ENCODE results near the gene ISYNA1. TPM values are rescaled to one million over a fixed set of nuclear protein-coding genes. Genes with fewer than 3 reads are reported as not detected.
"Not testable (repeated sequence)": the region's sequence is repeated elsewhere in the genome, so short reads cannot be mapped to it uniquely, and the experiment has no call there.

The ISYNA1 gene
- total and polyA plus RNA-seq, 10 donors: 31.7 to 82.3 (median 45.4) TPM

- intact Hi-C loops (cut with DNase I; ENCODE audit: low total_unique reads): no loop called here
- peak in 10 of 11 experiments; percentile 17 to 70 (median 53) for TF ChIP-seq CTCF (IDR thresholded peaks at IDR 0.05 in 8 of 11, conservative IDR thresholded peaks at IDR 0.05 in 3 of 11)
- TF ChIP-seq POLR2AphosphoS5 (IDR thresholded peaks at IDR 0.05): peak in 2 of 3 donors; percentile 8 to 67
- TF ChIP-seq POLR2A (IDR thresholded peaks at IDR 0.05): no peak
- DNase-seq: peak; percentile 84
- 35 to 54% (median 37%) methylated on average over 10 of the region's 10 CpGs for WGBS, 5 donors
- peaks cover 0 to 21% (median 0%) of the 10 kb centered on the region in 7 donors for H3K27me3 ChIP-seq (replicated peaks in 1 of 7)
- H3K4me1 ChIP-seq: peaks cover 0 to 43% (median 20%) of the 10 kb centered on the region in 6 donors
- H3K27ac ChIP-seq: no peak overlapping the region
- H3K36me3 ChIP-seq: no peaks in the 10 kb centered on the region
- H3K4me3 ChIP-seq: no peak overlapping the region
- H3K9me3 ChIP-seq: no peaks in the 10 kb centered on the region
Observed at GRCh38 chr19:18408053-18408476, 29.9 kb downstream of the ISYNA1 start.

- 87 to 96% (median 93%) methylated on average over 9 of the region's 9 CpGs for WGBS, 5 donors
- H3K4me1 ChIP-seq: peaks cover 0 to 56% (median 27%) of the 10 kb centered on the region in 6 donors
- TF ChIP-seq POLR2AphosphoS5 (IDR thresholded peaks at IDR 0.05): no peak
- H3K36me3 ChIP-seq: no peaks in the 10 kb centered on the region
- no peak overlapping the region for H3K27ac ChIP-seq
- H3K27me3 ChIP-seq (replicated peaks in 1 of 7): peaks cover 0 to 9% (median 0%) of the 10 kb centered on the region in 7 donors
- H3K9me3 ChIP-seq: no peaks in the 10 kb centered on the region
- H3K4me3 ChIP-seq: no peak overlapping the region
- no peak for DNase-seq
- intact Hi-C loops (cut with DNase I; ENCODE audit: low total_unique reads): no loop called here
Observed at GRCh38 chr19:18406749-18407148, 31.2 kb downstream of the ISYNA1 start.

- H3K36me3 ChIP-seq; H3K27ac ChIP-seq; intact Hi-C loops (cut with DNase I; ENCODE audit: low total_unique reads); H3K9me3 ChIP-seq; H3K27me3 ChIP-seq (replicated peaks in 1 of 7); H3K4me3 ChIP-seq; DNase-seq: not testable (repeated sequence)
- 79 to 92% (median 89%) methylated on average over 11 of the region's 11 CpGs for WGBS, 5 donors
- H3K4me1 ChIP-seq: peaks cover 0 to 62% (median 33%) of the 10 kb centered on the region in 6 donors
Observed at GRCh38 chr19:18405754-18406153, 32.2 kb downstream of the ISYNA1 start.

- H3K9me3 ChIP-seq; H3K27me3 ChIP-seq (replicated peaks in 1 of 7); DNase-seq; intact Hi-C loops (cut with DNase I; ENCODE audit: low total_unique reads); H3K4me3 ChIP-seq; H3K36me3 ChIP-seq: not testable (repeated sequence)
- peaks cover 3 to 69% (median 39%) of the 10 kb centered on the region in 6 donors for H3K4me1 ChIP-seq
- WGBS, 5 donors: 44 to 68% (median 49%) methylated on average over 18 of the region's 18 CpGs
- H3K27ac ChIP-seq: peak overlapping the region in 7 of 8 donors; percentile 31 to 92 (median 51)
Observed at GRCh38 chr19:18402455-18403248, 35.3 kb downstream of the ISYNA1 start.

- peak overlapping the region in 7 of 8 donors; percentile 51 to 92 (median 65) for H3K27ac ChIP-seq
- peak overlapping the region in 1 of 8 donors; percentile 19 for H3K4me3 ChIP-seq
- no peaks in the 10 kb centered on the region for H3K9me3 ChIP-seq
- WGBS, 5 donors: 23 to 38% (median 29%) methylated on average over 7 of the region's 7 CpGs
- H3K36me3 ChIP-seq: no peaks in the 10 kb centered on the region
- TF ChIP-seq POLR2A (IDR thresholded peaks at IDR 0.05) (no peak), CTCF (IDR thresholded peaks at IDR 0.05 in 8 of 11, conservative IDR thresholded peaks at IDR 0.05 in 3 of 11) (peak in 8 of 11 experiments; percentile 12 to 54 (median 40)), POLR2AphosphoS5 (IDR thresholded peaks at IDR 0.05) (peak in 2 of 3 donors; percentile 46 to 71)
- peak; percentile 85 for DNase-seq
- H3K4me1 ChIP-seq: peaks cover 13 to 76% (median 49%) of the 10 kb centered on the region in 6 donors
- intact Hi-C loops (cut with DNase I; ENCODE audit: low total_unique reads): no loop called here
- peaks cover 0 to 17% (median 0%) of the 10 kb centered on the region in 7 donors for H3K27me3 ChIP-seq (replicated peaks in 1 of 7)
Observed at GRCh38 chr19:18401580-18402112, 36.3 kb downstream of the ISYNA1 start.
